ENCODE data around the gene TECTA. TPM values are rescaled to one million over a fixed set of nuclear protein-coding genes. Genes with fewer than 3 reads are reported as not detected.

The TECTA gene
- total RNA-seq, 1 donor from 2014 or later, result 0.67 TPM

DNA sequence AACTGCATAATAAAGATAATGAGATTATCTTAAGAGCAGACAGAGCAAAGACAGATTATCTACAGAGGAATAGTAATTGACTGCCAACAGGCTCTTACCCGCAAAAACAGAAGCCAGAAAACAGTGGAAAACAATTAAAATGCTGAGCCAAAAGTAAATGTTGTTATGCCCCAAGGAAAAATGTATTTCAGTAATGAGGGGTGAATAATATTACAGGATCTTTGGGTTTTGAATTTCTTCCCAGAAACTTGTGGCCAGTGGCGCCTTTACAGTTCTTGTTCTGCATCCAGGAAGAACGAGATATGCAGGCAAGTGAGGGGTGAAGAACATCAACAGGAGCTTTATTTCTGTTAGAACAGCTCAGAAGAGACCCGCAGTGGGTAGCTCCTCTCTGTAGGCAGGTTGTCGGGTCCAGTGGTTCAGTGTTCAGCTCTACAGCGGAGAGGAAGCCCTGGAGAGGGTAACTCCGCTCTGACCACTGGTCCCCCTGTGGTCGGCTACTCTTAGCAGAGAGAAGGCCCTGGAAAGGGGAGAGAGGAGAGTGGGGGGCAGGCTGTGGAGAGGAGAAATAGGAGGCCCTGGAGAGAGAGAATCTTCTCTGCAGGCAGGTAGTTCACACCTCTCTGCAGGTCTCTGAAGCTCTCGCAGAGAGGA lies 139.7 kb downstream of the TECTA start:
- TF ChIP-seq, protein P1, sequence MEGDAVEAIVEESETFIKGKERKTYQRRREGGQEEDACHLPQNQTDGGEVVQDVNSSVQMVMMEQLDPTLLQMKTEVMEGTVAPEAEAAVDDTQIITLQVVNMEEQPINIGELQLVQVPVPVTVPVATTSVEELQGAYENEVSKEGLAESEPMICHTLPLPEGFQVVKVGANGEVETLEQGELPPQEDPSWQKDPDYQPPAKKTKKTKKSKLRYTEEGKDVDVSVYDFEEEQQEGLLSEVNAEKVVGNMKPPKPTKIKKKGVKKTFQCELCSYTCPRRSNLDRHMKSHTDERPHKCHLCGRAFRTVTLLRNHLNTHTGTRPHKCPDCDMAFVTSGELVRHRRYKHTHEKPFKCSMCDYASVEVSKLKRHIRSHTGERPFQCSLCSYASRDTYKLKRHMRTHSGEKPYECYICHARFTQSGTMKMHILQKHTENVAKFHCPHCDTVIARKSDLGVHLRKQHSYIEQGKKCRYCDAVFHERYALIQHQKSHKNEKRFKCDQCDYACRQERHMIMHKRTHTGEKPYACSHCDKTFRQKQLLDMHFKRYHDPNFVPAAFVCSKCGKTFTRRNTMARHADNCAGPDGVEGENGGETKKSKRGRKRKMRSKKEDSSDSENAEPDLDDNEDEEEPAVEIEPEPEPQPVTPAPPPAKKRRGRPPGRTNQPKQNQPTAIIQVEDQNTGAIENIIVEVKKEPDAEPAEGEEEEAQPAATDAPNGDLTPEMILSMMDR (IDR thresholded peaks at IDR 0.05; ENCODE audit: insufficient read depth, low read length, poor library complexity, severe bottlenecking), result no peak
- no peak overlapping the region for H3K4me3 ChIP-seq (ENCODE audit: low read depth, low read length)
- no peaks in the 10 kb centered on the region for H3K36me3 ChIP-seq (ENCODE audit: control insufficient read depth, insufficient read depth, low read length)
- DNase-seq (ENCODE audit: low read depth), result no peak
- no peaks in the 10 kb centered on the region for H3K27me3 ChIP-seq (ENCODE audit: control insufficient read depth, insufficient read depth, low read length)

Other genes starting within 250 kb of the TECTA start
- gene TBCEL, start 77.1 kb upstream of the TECTA start, total RNA-seq, result 13.9 and 14.7 TPM in 2 replicates
- 34.5 and 39.7 TPM in 2 replicates for gene SC5D, start 191.5 kb downstream of the TECTA start, total RNA-seq